K562 treated with DMSO at 1 percent for 48 hours (cell line): ENCODE data around the gene ACTG2. TPM values are rescaled to one million over a fixed set of nuclear protein-coding genes. Genes with fewer than 3 reads are reported as not detected.

Experiments
- total RNA-seq: library from RNA; unstranded; fragments of 300-600 nt; gene quantifications from 2 replicates; pipeline ENCODE4 v1.2.3, GENCODE V29; 2022; ENCODE audit warnings: low replicate concordance; ENCODE audit errors: extremely low read depth

The ACTG2 gene
- total RNA-seq = not detected in 2 replicates

GRCh38 chr2:73892631-73893329, at the start of gene ACTG2:
Gene ACTG2, plus strand, starts transcription at chr2:73893008. Its CDS starts 8,304 bp downstream, at chr2:73901312.

GRCh38 chr2:73926493-73927327, 33.9 kb downstream of the ACTG2 start, which contains the start of gene DGUOK:
Gene DGUOK, plus strand, starts transcription at chr2:73926880. Its CDS starts 31 bp downstream, at chr2:73926911.

Other genes starting within 250 kb of the ACTG2 start
- not detected in 2 replicates for gene TPRKB, start 155.7 kb upstream of the ACTG2 start, total RNA-seq
- not detected in 2 replicates for gene DUSP11, start 112.9 kb upstream of the ACTG2 start, total RNA-seq
- not detected in 2 replicates for gene C2orf78, start 108.8 kb upstream of the ACTG2 start, total RNA-seq
- gene STAMBP, start 64.0 kb upstream of the ACTG2 start, total RNA-seq = not detected in 2 replicates
- gene DGUOK, start 33.9 kb downstream of the ACTG2 start, total RNA-seq = not detected in 2 replicates
- not detected in 2 replicates for gene TET3, start 91.9 kb downstream of the ACTG2 start, total RNA-seq